Smooth muscle cell (in vitro differentiated cells): ENCODE results near the gene STYK1. TPM values are rescaled to one million over a fixed set of nuclear protein-coding genes. Genes with fewer than 3 reads are reported as not detected.

Source experiments
- DNase-seq: peaks from one replicate; lab custom pipeline; 2025; ENCODE audit not compliant: unreplicated experiment; lab: John Stamatoyannopoulos, UW
- H2AFZ ChIP-seq: fragments of 200-600 bp; sonication (generic); 2 replicates; pipeline ENCODE4 v1.6.0; 2016; ENCODE audit warnings: antibody characterized with exemption, low read depth, mild to moderate bottlenecking
- H3F3A ChIP-seq: fragments of 200-600 bp; sonication (generic); 2 replicates; pipeline ENCODE4 v1.6.0; 2017; ENCODE audit warnings: antibody characterized with exemption, low read depth
- H3K27ac ChIP-seq: fragments of 200-600 bp; sonication (generic); 2 replicates; pipeline ENCODE4 v1.5.1; 2016; ENCODE audit warnings: low read depth, mild to moderate bottlenecking
- H3K27me3 ChIP-seq: fragments of 200-600 bp; sonication (generic); 2 replicates; pipeline ENCODE4 v1.6.1; 2016; ENCODE audit warnings: low read depth, mild to moderate bottlenecking
- H3K36me3 ChIP-seq: fragments of 200-600 bp; sonication (generic); 2 replicates; pipeline ENCODE4 v1.5.1; 2016; ENCODE audit warnings: low read depth
- H3K4me1 ChIP-seq: fragments of 200-600 bp; sonication (generic); 2 replicates; pipeline ENCODE4 v1.5.1; 2016; ENCODE audit warnings: low read depth
- H3K4me2 ChIP-seq: fragments of 200-600 bp; sonication (generic); 2 replicates; pipeline ENCODE4 v1.6.0; 2016; ENCODE audit warnings: mild to moderate bottlenecking
- H3K4me3 ChIP-seq: fragments of 200-600 bp; sonication (generic); 2 replicates; pipeline ENCODE4 v1.5.1; 2016; ENCODE audit warnings: mild to moderate bottlenecking
- H3K79me2 ChIP-seq: fragments of 200-600 bp; sonication (generic); 2 replicates; pipeline ENCODE4 v1.6.0; 2016; ENCODE audit warnings: low read depth, mild to moderate bottlenecking
- H3K9ac ChIP-seq: fragments of 200-600 bp; sonication (generic); 2 replicates; pipeline ENCODE4 v1.6.0; 2016; ENCODE audit warnings: low read depth
- H3K9me3 ChIP-seq: fragments of 200-600 bp; sonication (generic); replicated peaks from 2 replicates; pipeline ENCODE4 v1.5.1; 2016; ENCODE audit warnings: low read depth
- H4K20me1 ChIP-seq: fragments of 200-600 bp; sonication (generic); 2 replicates; pipeline ENCODE4 v1.6.0; 2016; ENCODE audit warnings: low read depth
- CTCF ChIP-seq: fragments of 200-600 bp; sonication (generic); IDR thresholded peaks from 2 replicates; pipeline ENCODE4 v1.5.1; 2017; ENCODE audit warnings: borderline replicate concordance, mild to moderate bottlenecking, antibody characterized with exemption; ENCODE audit not compliant: insufficient read depth, poor library complexity, severe bottlenecking
- WGBS: methylation state at CpG from one replicate; pipeline ENCODE4 v1.1.7; 2016; ENCODE audit warnings: low lambda C conversion rate; 5-methylcytosine and 5-hydroxymethylcytosine counted together
- polyA plus RNA-seq: library from polyadenylated mRNA; unstranded; fragments of >200 nt; fragmentation: Nextera tagmentation; extraction: Ambion mirVana; gene quantifications from 2 replicates; pipeline ENCODE4 v1.2.1, GENCODE V29; 2016
- total RNA-seq: library from RNA; depleted of rRNA; stranded (reverse); fragments of >200 nt; gene quantifications from 2 replicates; pipeline ENCODE4 v1.2.3, GENCODE V29; 2014

STYK1 gene, protein sequence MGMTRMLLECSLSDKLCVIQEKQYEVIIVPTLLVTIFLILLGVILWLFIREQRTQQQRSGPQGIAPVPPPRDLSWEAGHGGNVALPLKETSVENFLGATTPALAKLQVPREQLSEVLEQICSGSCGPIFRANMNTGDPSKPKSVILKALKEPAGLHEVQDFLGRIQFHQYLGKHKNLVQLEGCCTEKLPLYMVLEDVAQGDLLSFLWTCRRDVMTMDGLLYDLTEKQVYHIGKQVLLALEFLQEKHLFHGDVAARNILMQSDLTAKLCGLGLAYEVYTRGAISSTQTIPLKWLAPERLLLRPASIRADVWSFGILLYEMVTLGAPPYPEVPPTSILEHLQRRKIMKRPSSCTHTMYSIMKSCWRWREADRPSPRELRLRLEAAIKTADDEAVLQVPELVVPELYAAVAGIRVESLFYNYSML
- total RNA-seq = 0.85 and 1.2 TPM in 2 replicates
- polyA plus RNA-seq = 0.24 and 0.30 TPM in 2 replicates

DNA sequence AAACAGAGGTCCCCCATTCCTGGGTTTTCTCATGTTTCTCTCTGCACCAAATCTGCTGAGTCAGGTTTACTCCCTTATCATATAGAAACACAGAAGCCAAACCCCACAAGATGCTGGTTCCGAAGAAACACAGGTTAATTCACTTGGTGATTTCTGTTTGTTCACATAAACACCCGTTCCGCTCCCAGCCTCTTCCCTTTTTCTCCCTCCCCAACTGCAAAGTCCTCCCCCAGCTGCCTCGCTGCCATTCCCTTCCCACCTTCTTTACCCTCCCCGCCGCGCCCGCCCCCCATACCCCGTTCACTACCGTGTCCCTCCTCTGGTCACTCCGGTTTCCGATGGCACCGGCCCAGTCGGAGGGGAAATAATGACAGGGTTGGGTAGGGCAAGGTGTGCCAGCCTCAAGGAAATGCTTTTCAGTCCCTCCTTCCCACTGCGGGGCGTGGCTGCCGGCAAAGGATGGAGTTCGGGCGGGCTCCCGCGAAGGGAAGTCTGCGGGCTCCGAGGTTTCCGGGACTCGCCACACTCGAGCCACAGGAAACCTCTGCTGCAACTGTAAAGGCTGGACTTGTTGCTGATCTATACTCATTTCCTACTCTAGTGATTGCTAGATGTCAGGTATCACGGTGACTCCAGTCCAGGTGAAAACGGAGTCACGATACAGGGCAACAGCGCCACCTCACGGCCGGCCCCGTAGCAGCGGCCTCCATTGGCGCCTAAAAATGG lies at the start of gene STYK1:
Gene STYK1, minus strand, starts transcription at position 394 of the 726 bp plus-strand sequence. CDS start 39,434 bp downstream, outside the sequence.
- Histone ChIP-seq H3K4me2 (peak within 1 kb of the TSS; percentile 91), H4K20me1 (no peaks in the 10 kb centered on the region), H3K9ac (no peak within 1 kb of the TSS), H3K36me3 (no peaks in the 10 kb centered on the region), H3K4me3 (peak within 1 kb of the TSS; percentile 72), H3F3A (no peaks in the 10 kb centered on the region), H3K79me2 (no peaks in the 10 kb centered on the region), H3K4me1 (no peaks in the 10 kb centered on the region), H2AFZ (peak within 1 kb of the TSS; percentile 93), H3K27ac (no peak within 1 kb of the TSS), H3K9me3 (no peaks in the 10 kb centered on the region), H3K27me3 (no peaks in the 10 kb centered on the region)
- 2% methylated on average over 34 of the region's 35 CpGs for WGBS
- no peak for DNase-seq
- TF ChIP-seq CTCF = peak; percentile 98

GRCh38 chr12:10722905-10723746 lies 49.3 kb upstream of the STYK1 start, which contains the start of gene YBX3:
Gene YBX3, minus strand, starts transcription at chr12:10723323. Its CDS starts 212 bp downstream, at chr12:10723111.
- Histone ChIP-seq H3K9me3 (no peaks in the 10 kb centered on the region), H3K4me2 (peak within 1 kb of the TSS; percentile 87), H3K36me3 (no peaks in the 10 kb centered on the region), H3K9ac (peak within 1 kb of the TSS; percentile 94), H2AFZ (peak within 1 kb of the TSS; percentile 50), H3K79me2 (peaks cover 45% of the 10 kb centered on the region), H3K27ac (peak within 1 kb of the TSS; percentile 96), H3K4me3 (peak within 1 kb of the TSS; percentile 95), H3K4me1 (peaks cover 40% of the 10 kb centered on the region), H3K27me3 (peaks cover 7% of the 10 kb centered on the region), H4K20me1 (peaks cover 28% of the 10 kb centered on the region), H3F3A (peaks cover 29% of the 10 kb centered on the region)
- peak; percentile 67 for DNase-seq
- WGBS = under 1% methylated on average over 65 of the region's 95 CpGs
- no peak for TF ChIP-seq CTCF

DNA sequence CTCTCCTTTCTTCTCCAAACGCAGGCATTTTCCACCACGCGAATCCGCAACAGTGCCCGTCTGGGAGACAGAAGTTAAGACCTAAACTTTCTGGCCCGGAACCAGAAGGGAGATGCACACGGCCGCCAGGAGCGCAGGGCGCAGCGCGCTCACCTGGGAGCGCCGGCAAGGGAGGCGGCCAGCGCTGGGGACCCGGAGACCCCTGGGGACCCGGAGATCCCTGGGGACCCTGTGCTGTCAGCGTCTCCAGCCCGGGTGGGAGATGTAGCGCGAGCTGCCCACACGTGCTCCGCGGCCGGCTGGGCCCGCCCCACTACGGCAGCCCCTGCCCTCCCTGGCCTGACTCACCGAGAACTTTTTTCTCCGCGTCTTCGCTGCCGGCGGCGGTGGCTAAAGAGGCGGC lies 48.7 kb upstream of the STYK1 start:
- WGBS = 2% methylated on average over 27 of the region's 36 CpGs

More for the DNA sequence above, 48.7 kb upstream of the STYK1 start:
- DNase-seq = peak; percentile 53
- H3K36me3 ChIP-seq = no peaks in the 10 kb centered on the region
- H3K9ac ChIP-seq = peak overlapping the region; percentile 94
- peaks cover 28% of the 10 kb centered on the region for H4K20me1 ChIP-seq
- no peaks in the 10 kb centered on the region for H3K9me3 ChIP-seq
- peak overlapping the region; percentile 96 for H3K27ac ChIP-seq
- peak; percentile 9 for TF ChIP-seq CTCF
- peak overlapping the region; percentile 95 for H3K4me3 ChIP-seq
- H3F3A ChIP-seq = peaks cover 36% of the 10 kb centered on the region
- peaks cover 46% of the 10 kb centered on the region for H3K4me1 ChIP-seq
- peak overlapping the region; percentile 87 for H3K4me2 ChIP-seq
- peaks cover 45% of the 10 kb centered on the region for H3K79me2 ChIP-seq
- H2AFZ ChIP-seq = no peak overlapping the region
- peaks cover 7% of the 10 kb centered on the region for H3K27me3 ChIP-seq
